ENCODE results near the gene PKIG.

DNA sequence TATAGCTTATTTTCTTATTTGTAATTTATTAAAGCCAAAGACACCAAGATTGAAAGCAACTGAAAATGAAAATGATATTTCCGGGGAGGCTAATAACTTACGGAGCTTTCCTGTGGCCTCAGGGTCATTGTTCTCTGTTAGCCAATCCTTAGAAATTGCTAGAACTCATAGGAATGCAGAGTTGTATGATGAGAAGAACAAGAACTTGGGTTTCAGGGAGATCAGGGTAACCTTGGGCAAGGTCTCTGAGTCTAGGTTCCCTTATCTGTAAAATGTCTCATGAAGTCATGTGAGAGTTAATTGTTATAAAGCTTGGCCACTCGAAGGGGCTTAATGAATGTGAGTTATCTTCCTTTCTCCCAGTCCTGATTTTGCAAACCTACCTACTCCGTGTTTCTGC, 40.4 kb upstream of the PKIG start:
- TF ChIP-seq, protein P1, sequence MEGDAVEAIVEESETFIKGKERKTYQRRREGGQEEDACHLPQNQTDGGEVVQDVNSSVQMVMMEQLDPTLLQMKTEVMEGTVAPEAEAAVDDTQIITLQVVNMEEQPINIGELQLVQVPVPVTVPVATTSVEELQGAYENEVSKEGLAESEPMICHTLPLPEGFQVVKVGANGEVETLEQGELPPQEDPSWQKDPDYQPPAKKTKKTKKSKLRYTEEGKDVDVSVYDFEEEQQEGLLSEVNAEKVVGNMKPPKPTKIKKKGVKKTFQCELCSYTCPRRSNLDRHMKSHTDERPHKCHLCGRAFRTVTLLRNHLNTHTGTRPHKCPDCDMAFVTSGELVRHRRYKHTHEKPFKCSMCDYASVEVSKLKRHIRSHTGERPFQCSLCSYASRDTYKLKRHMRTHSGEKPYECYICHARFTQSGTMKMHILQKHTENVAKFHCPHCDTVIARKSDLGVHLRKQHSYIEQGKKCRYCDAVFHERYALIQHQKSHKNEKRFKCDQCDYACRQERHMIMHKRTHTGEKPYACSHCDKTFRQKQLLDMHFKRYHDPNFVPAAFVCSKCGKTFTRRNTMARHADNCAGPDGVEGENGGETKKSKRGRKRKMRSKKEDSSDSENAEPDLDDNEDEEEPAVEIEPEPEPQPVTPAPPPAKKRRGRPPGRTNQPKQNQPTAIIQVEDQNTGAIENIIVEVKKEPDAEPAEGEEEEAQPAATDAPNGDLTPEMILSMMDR (conservative IDR thresholded peaks at IDR 0.05; ENCODE audit: low read length), result no peak
- no peak for TF ChIP-seq EZH2phosphoT487 (IDR thresholded peaks at IDR 0.05; ENCODE audit: borderline replicate concordance, low read depth, low read length)

Measured in OCI-LY7 (cell line).